ENCODE data around the gene KCNJ2. TPM values are rescaled to one million over a fixed set of nuclear protein-coding genes. Genes with fewer than 3 reads are reported as not detected.

KCNJ2 gene
- total and polyA plus RNA-seq, 5 donors: 2.3 to 11.3 (median 8.0) TPM

GRCh38 chr17:70134042-70134441 lies 35.3 kb upstream of the KCNJ2 start:
- H3K4me1 ChIP-seq (ENCODE audit: control insufficient read depth, insufficient read depth, low read length): peaks cover 6% of the 10 kb centered on the region
- ATAC-seq (no peak), DNase-seq (no peak)
- no peak overlapping the region for H3K27ac ChIP-seq (ENCODE audit: low read length)
- WGBS: 89% methylated on average over 8 of the region's 8 CpGs
- H3K4me3 ChIP-seq (ENCODE audit: low read length): no peak overlapping the region
- H3K27me3 ChIP-seq (ENCODE audit: control insufficient read depth, insufficient read depth): no peaks in the 10 kb centered on the region
- intact Hi-C loops (cut with DNase I): no loop called here
- H3K9me3 ChIP-seq (ENCODE audit: control insufficient read depth, low read length): no peaks in the 10 kb centered on the region

GRCh38 chr17:70134777-70135176 lies 34.6 kb upstream of the KCNJ2 start:
- WGBS: 95% methylated on average over 1 of the region's 1 CpG
- no peaks in the 10 kb centered on the region for H3K9me3 ChIP-seq (ENCODE audit: control insufficient read depth, low read length)
- H3K4me3 ChIP-seq (ENCODE audit: low read length): no peak overlapping the region
- no peak for ATAC-seq
- intact Hi-C loops (cut with DNase I): no loop called here
- no peak overlapping the region for H3K27ac ChIP-seq (ENCODE audit: low read length)
- DNase-seq: no peak
- H3K4me1 ChIP-seq (ENCODE audit: control insufficient read depth, insufficient read depth, low read length): peaks cover 6% of the 10 kb centered on the region
- no peaks in the 10 kb centered on the region for H3K27me3 ChIP-seq (ENCODE audit: control insufficient read depth, insufficient read depth)

GRCh38 chr17:70136131-70136530 lies 33.2 kb upstream of the KCNJ2 start:
- peaks cover 6% of the 10 kb centered on the region for H3K4me1 ChIP-seq (ENCODE audit: control insufficient read depth, insufficient read depth, low read length)
- intact Hi-C loops (cut with DNase I): no loop called here
- DNase-seq (no peak), ATAC-seq (no peak)
- H3K27me3 ChIP-seq (ENCODE audit: control insufficient read depth, insufficient read depth): no peaks in the 10 kb centered on the region
- no peak overlapping the region for H3K27ac ChIP-seq (ENCODE audit: low read length)
- 93% methylated on average over 5 of the region's 5 CpGs for WGBS
- H3K4me3 ChIP-seq (ENCODE audit: low read length): no peak overlapping the region
- H3K9me3 ChIP-seq (ENCODE audit: control insufficient read depth, low read length): no peaks in the 10 kb centered on the region

- peak overlapping the region; percentile 85 for H3K27ac ChIP-seq (ENCODE audit: low read length)
- intact Hi-C loops (cut with DNase I): no loop called here
- peak overlapping the region; percentile 65 for H3K4me3 ChIP-seq (ENCODE audit: low read length)
- 15% methylated on average over 9 of the region's 9 CpGs for WGBS
- DNase-seq: peak in 2 of 3 donors; percentile 31 to 48
- peaks cover 6% of the 10 kb centered on the region for H3K4me1 ChIP-seq (ENCODE audit: control insufficient read depth, insufficient read depth, low read length)
- ATAC-seq: peak; percentile 97
- no peaks in the 10 kb centered on the region for H3K27me3 ChIP-seq (ENCODE audit: control insufficient read depth, insufficient read depth)
- H3K9me3 ChIP-seq (ENCODE audit: control insufficient read depth, low read length): no peaks in the 10 kb centered on the region
Observed at GRCh38 chr17:70137451-70138230, 31.7 kb upstream of the KCNJ2 start.

GRCh38 chr17:70138291-70138865 lies 31.0 kb upstream of the KCNJ2 start:
- Histone ChIP-seq H3K9me3 (ENCODE audit: control insufficient read depth, low read length) (no peaks in the 10 kb centered on the region), H3K27me3 (ENCODE audit: control insufficient read depth, insufficient read depth) (no peaks in the 10 kb centered on the region), H3K27ac (ENCODE audit: low read length) (no peak overlapping the region), H3K4me3 (ENCODE audit: low read length) (no peak overlapping the region), H3K4me1 (ENCODE audit: control insufficient read depth, insufficient read depth, low read length) (peaks cover 6% of the 10 kb centered on the region)
- 79% methylated on average over 3 of the region's 3 CpGs for WGBS
- DNase-seq (no peak), ATAC-seq (peak in 1 of 2 donors; percentile 18)
- intact Hi-C loops (cut with DNase I): no loop called here

- Histone ChIP-seq H3K4me1 (ENCODE audit: control insufficient read depth, insufficient read depth, low read length) (peaks cover 6% of the 10 kb centered on the region), H3K4me3 (ENCODE audit: low read length) (no peak overlapping the region), H3K27me3 (ENCODE audit: control insufficient read depth, insufficient read depth) (no peaks in the 10 kb centered on the region), H3K9me3 (ENCODE audit: control insufficient read depth, low read length) (no peaks in the 10 kb centered on the region), H3K27ac (ENCODE audit: low read length) (no peak overlapping the region)
- DNase-seq (no peak), ATAC-seq (no peak)
- 50% methylated on average over 3 of the region's 3 CpGs for WGBS
- intact Hi-C loops (cut with DNase I): no loop called here
Observed at GRCh38 chr17:70139449-70139993, 29.8 kb upstream of the KCNJ2 start.

GRCh38 chr17:70144260-70144846 lies 25.0 kb upstream of the KCNJ2 start:
- intact Hi-C loops (cut with DNase I): loop anchor here in 3 of 4 donors (5.0 to 10.0 kb wide), 4 partner anchors 480 to 580 kb away; no protein-coding TSS in a partner anchor
- Histone ChIP-seq H3K27me3 (ENCODE audit: control insufficient read depth, insufficient read depth) (no peaks in the 10 kb centered on the region), H3K4me3 (ENCODE audit: low read length) (no peak overlapping the region), H3K27ac (ENCODE audit: low read length) (no peak overlapping the region), H3K4me1 (ENCODE audit: control insufficient read depth, insufficient read depth, low read length) (no peaks in the 10 kb centered on the region), H3K9me3 (ENCODE audit: control insufficient read depth, low read length) (no peaks in the 10 kb centered on the region)
- 20% methylated on average over 6 of the region's 6 CpGs for WGBS
- ATAC-seq (no peak), DNase-seq (no peak)

GRCh38 chr17:70153210-70153609 lies 16.1 kb upstream of the KCNJ2 start:
- no peak for ATAC-seq
- no peaks in the 10 kb centered on the region for H3K4me1 ChIP-seq (ENCODE audit: control insufficient read depth, insufficient read depth, low read length)
- WGBS: 91% methylated on average over 3 of the region's 3 CpGs
- no peak overlapping the region for H3K27ac ChIP-seq (ENCODE audit: low read length)
- DNase-seq: no peak
- H3K27me3 ChIP-seq (ENCODE audit: control insufficient read depth, insufficient read depth): no peaks in the 10 kb centered on the region
- H3K4me3 ChIP-seq (ENCODE audit: low read length): no peak overlapping the region
- no peaks in the 10 kb centered on the region for H3K9me3 ChIP-seq (ENCODE audit: control insufficient read depth, low read length)
- intact Hi-C loops (cut with DNase I): no loop called here

GRCh38 chr17:70157151-70157550 lies 12.2 kb upstream of the KCNJ2 start:
- H3K4me3 ChIP-seq (ENCODE audit: low read length): no peak overlapping the region
- WGBS: 85% methylated on average over 4 of the region's 4 CpGs
- intact Hi-C loops (cut with DNase I): no loop called here
- H3K9me3 ChIP-seq (ENCODE audit: control insufficient read depth, low read length): no peaks in the 10 kb centered on the region
- no peaks in the 10 kb centered on the region for H3K4me1 ChIP-seq (ENCODE audit: control insufficient read depth, insufficient read depth, low read length)
- no peak for DNase-seq
- no peak for ATAC-seq
- no peak overlapping the region for H3K27ac ChIP-seq (ENCODE audit: low read length)
- no peaks in the 10 kb centered on the region for H3K27me3 ChIP-seq (ENCODE audit: control insufficient read depth, insufficient read depth)

- H3K9me3 ChIP-seq (ENCODE audit: control insufficient read depth, low read length): no peaks in the 10 kb centered on the region
- intact Hi-C loops (cut with DNase I): no loop called here
- 63% methylated on average over 4 of the region's 4 CpGs for WGBS
- peak; percentile 80 to 98 for ATAC-seq
- H3K27me3 ChIP-seq (ENCODE audit: control insufficient read depth, insufficient read depth): no peaks in the 10 kb centered on the region
- H3K4me1 ChIP-seq (ENCODE audit: control insufficient read depth, insufficient read depth, low read length): no peaks in the 10 kb centered on the region
- no peak overlapping the region for H3K27ac ChIP-seq (ENCODE audit: low read length)
- no peak for DNase-seq
- H3K4me3 ChIP-seq (ENCODE audit: low read length): no peak overlapping the region
Observed at GRCh38 chr17:70158180-70158579, 11.2 kb upstream of the KCNJ2 start.

GRCh38 chr17:70158591-70158990 lies 10.7 kb upstream of the KCNJ2 start:
- Histone ChIP-seq H3K9me3 (ENCODE audit: control insufficient read depth, low read length) (no peaks in the 10 kb centered on the region), H3K4me1 (ENCODE audit: control insufficient read depth, insufficient read depth, low read length) (no peaks in the 10 kb centered on the region), H3K4me3 (ENCODE audit: low read length) (no peak overlapping the region), H3K27ac (ENCODE audit: low read length) (no peak overlapping the region), H3K27me3 (ENCODE audit: control insufficient read depth, insufficient read depth) (no peaks in the 10 kb centered on the region)
- 80% methylated on average over 6 of the region's 6 CpGs for WGBS
- DNase-seq: no peak
- peak in 1 of 2 donors; percentile 44 for ATAC-seq
- intact Hi-C loops (cut with DNase I): no loop called here

All from right cardiac atrium (tissue), 5 donors.